Ramos (cell line): ENCODE results near the gene PAX5.

Experiments used
- in situ Hi-C: fragments of 300-500 bp; cut with MboI; formaldehyde crosslinking; loops from one replicate; pipeline ENCODE4 v1.14.3; 2022; ENCODE audit warnings: low sequenced_read_pairs; ENCODE audit not compliant: unreplicated experiment

The PAX5 gene

GRCh38 chr9:37026931-37027581, 7.0 kb downstream of the PAX5 start:
- in situ Hi-C loops, result loop anchor here (10.0 kb wide), 2 partner anchors 168 to 278 kb away; no protein-coding TSS in a partner anchor

- in situ Hi-C loops, result loop anchor here (10.0 kb wide), 2 partner anchors 168 to 278 kb away; no protein-coding TSS in a partner anchor
These were observed 7.7 kb downstream of the PAX5 start for GRCh38 chr9:37026113-37026930.

- in situ Hi-C loops, result loop anchor here (10.0 kb wide), 2 partner anchors 169 to 279 kb away; no protein-coding TSS in a partner anchor
These were observed 8.3 kb downstream of the PAX5 start for GRCh38 chr9:37025823-37026112.

- in situ Hi-C loops, result loop anchor here (10.0 kb wide), 2 partner anchors 170 to 280 kb away; no protein-coding TSS in a partner anchor
These were observed 8.8 kb downstream of the PAX5 start for GRCh38 chr9:37025071-37025822.

GRCh38 chr9:37017546-37017945, 16.5 kb downstream of the PAX5 start:
- in situ Hi-C loops, result no loop called here

GRCh38 chr9:37011530-37011929, 22.5 kb downstream of the PAX5 start:
- in situ Hi-C loops, result no loop called here

- in situ Hi-C loops, result no loop called here
These were observed 23.1 kb downstream of the PAX5 start for GRCh38 chr9:37010976-37011375.

- in situ Hi-C loops, result no loop called here
These were observed 23.9 kb downstream of the PAX5 start for GRCh38 chr9:37010180-37010579.

- in situ Hi-C loops, result no loop called here
These were observed 26.8 kb downstream of the PAX5 start for GRCh38 chr9:37007295-37007694.

- in situ Hi-C loops, result no loop called here
These were observed 28.4 kb downstream of the PAX5 start for GRCh38 chr9:37005517-37006140.

- in situ Hi-C loops, result no loop called here
These were observed 29.6 kb downstream of the PAX5 start for GRCh38 chr9:37004424-37004935.

GRCh38 chr9:37002413-37003217, 31.5 kb downstream of the PAX5 start:
- in situ Hi-C loops, result no loop called here

GRCh38 chr9:37002036-37002412, 32.0 kb downstream of the PAX5 start:
- in situ Hi-C loops, result no loop called here

- in situ Hi-C loops, result no loop called here
These were observed 32.6 kb downstream of the PAX5 start for GRCh38 chr9:37001459-37001858.

- in situ Hi-C loops, result loop anchor here (10.0 to 25.0 kb wide), 2 partner anchors 305 to 587 kb away; partner anchors contain the start of genes FBXO10 and TOMM5
These were observed 34.2 kb downstream of the PAX5 start for GRCh38 chr9:36999728-37000333.

GRCh38 chr9:36997414-36997813, 36.7 kb downstream of the PAX5 start:
- in situ Hi-C loops, result loop anchor here (10.0 to 25.0 kb wide), 2 partner anchors 307 to 590 kb away; partner anchors contain the start of genes FBXO10 and TOMM5

GRCh38 chr9:36996706-36997086, 37.4 kb downstream of the PAX5 start:
- in situ Hi-C loops, result loop anchor here (10.0 to 25.0 kb wide), 2 partner anchors 308 to 591 kb away; partner anchors contain the start of genes FBXO10 and TOMM5

- in situ Hi-C loops, result loop anchor here (10.0 to 25.0 kb wide), 2 partner anchors 309 to 591 kb away; partner anchors contain the start of genes FBXO10 and TOMM5
These were observed 38.0 kb downstream of the PAX5 start for GRCh38 chr9:36995927-36996705.
